ENCODE measurements around the gene CLDN16.

Gene CLDN16

DNA sequence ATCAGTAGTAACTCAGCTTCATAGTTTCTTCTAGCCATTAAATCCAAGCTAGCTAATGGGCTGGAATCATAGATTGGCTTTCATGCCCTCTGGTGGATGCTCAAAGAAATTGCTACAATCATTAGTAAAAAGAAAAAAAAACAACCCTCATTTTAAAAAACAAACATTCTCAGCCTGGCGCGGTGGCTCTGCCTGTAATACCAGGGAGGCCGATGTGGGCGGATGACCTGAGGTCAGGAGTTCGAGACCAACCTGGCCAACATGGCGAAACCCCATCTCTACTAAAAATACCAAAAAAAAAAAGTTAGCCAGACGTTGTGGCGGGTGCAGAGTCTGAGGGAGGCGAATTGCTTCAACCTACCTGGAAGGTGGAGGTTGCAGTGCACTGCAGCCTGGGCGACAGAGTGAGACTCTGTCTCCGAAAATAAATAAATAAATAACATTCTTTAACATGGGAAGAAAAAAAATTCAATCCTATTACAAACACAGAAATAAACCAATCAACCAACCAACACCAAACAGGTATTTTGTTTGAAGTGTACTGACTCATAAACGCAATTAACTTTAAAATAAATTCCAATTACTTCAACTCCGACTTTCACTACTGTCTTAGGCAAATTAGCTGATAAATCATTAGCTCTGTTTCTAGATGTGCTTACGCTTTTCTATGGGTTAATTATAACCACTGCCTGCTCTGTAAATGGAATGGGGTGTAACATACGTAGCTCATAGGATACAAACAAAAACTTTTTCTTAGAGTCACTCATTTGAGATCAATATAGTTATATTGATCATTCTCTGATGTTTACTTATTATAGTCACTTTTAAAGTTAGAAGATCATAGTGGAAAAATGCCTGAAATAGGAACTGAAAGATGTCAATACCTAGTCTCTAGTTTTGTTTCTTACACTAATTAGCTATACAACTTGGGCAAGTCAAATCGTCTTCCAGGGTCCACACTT lies 36.8 kb downstream of the CLDN16 start:
- DNase-seq (ENCODE audit: low spot score), result peak; percentile 42
- TF ChIP-seq, protein P1, sequence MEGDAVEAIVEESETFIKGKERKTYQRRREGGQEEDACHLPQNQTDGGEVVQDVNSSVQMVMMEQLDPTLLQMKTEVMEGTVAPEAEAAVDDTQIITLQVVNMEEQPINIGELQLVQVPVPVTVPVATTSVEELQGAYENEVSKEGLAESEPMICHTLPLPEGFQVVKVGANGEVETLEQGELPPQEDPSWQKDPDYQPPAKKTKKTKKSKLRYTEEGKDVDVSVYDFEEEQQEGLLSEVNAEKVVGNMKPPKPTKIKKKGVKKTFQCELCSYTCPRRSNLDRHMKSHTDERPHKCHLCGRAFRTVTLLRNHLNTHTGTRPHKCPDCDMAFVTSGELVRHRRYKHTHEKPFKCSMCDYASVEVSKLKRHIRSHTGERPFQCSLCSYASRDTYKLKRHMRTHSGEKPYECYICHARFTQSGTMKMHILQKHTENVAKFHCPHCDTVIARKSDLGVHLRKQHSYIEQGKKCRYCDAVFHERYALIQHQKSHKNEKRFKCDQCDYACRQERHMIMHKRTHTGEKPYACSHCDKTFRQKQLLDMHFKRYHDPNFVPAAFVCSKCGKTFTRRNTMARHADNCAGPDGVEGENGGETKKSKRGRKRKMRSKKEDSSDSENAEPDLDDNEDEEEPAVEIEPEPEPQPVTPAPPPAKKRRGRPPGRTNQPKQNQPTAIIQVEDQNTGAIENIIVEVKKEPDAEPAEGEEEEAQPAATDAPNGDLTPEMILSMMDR (IDR thresholded peaks at IDR 0.05; ENCODE audit: extremely low read depth, missing control alignments), result peak; percentile 33

DNA sequence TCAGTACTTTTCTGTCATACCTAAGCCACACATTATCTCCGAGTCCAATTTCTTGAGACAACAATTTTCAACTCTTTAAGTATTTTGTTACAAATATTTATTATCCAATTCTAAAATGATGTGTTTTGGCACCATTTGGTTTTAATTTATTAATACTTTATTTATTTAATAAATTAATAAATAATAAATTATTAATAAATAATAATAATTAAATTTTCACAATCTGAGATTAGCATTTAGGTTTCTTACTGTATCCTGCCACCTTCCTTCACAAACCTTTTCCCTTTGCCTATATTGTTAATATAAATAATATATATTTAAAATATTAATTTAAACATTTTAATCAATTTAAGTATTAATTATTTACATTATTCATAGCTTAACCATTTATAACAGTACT lies 37.9 kb downstream of the CLDN16 start:
- DNase-seq (ENCODE audit: low spot score), result no peak
- TF ChIP-seq, protein P1 (IDR thresholded peaks at IDR 0.05; ENCODE audit: extremely low read depth, missing control alignments), result no peak

DNA sequence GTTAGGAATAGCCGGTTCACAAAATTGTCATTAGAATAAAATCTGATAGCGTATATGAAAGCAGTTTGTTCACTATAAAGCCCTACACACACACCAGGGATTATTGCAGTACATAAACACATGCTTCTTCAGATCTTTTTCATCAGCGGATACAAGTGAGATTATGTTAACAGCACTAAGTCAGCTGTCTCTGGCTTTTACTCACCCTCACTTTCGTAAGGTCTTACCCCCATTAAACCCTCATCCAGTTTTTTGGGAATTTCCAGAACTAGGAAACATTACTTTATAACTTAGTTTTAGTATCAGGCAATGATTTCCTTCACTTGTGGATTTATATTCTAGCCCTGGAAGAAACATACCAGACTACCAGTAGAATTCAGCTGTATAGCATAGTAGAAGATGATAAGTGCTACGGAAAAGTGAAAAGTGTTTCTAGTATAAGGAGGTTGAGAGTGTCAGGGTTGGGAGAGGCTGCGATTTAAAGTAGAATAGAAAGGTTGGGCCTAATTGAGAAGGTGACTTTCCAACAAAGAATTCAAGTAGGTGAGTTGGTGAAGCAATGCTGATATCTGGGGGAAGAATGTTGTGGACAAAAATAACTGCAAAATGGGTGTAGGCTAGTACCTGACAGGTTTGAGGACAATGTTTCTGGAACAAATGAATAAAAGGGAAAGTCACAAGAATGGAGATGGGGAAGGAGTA lies 39.0 kb downstream of the CLDN16 start:
- DNase-seq (ENCODE audit: low spot score), result no peak
- TF ChIP-seq, protein P1 (IDR thresholded peaks at IDR 0.05; ENCODE audit: extremely low read depth, missing control alignments), result no peak

DNA sequence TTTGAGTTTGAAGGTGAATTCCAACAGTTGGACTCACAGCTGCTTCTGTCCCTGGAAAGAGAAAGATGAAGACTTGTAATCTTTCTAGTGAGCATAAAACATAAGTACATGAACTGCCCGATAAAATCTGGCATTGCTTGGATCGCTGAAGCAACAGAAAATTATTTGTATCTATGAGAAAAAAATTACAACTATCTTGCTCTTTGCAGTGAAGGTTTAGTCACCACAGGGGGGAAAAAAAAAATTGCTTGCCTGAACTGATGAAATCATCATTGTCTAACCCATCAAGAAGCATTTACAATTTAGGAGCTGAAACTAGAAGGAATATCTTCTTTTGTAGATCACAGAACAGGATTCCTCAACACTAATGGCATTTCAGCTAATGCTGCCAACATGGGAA lies 41.7 kb downstream of the CLDN16 start:
- TF ChIP-seq, protein P1 (IDR thresholded peaks at IDR 0.05; ENCODE audit: extremely low read depth, missing control alignments), result no peak
- DNase-seq (ENCODE audit: low spot score), result no peak

DNA sequence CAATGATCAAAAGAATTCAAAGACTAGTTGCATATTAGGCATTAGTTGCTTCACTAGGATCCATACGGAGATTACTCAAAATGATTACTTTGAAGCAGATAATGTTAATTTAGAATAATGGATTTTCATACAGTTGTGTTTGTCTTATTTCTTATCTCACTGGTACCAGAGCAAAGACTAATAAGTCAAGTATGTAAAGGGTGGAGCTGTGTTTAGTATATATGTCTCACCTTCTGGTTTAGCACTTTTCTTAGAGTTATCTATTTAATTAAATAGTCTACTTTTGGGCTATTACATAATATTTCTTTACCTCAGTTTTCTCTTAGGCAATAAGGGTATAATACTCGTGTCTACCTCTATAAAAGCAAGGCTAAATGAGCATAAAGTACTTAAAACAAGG lies 42.9 kb downstream of the CLDN16 start:
- TF ChIP-seq, protein P1 (IDR thresholded peaks at IDR 0.05; ENCODE audit: extremely low read depth, missing control alignments), result no peak
- DNase-seq (ENCODE audit: low spot score), result no peak

DNA sequence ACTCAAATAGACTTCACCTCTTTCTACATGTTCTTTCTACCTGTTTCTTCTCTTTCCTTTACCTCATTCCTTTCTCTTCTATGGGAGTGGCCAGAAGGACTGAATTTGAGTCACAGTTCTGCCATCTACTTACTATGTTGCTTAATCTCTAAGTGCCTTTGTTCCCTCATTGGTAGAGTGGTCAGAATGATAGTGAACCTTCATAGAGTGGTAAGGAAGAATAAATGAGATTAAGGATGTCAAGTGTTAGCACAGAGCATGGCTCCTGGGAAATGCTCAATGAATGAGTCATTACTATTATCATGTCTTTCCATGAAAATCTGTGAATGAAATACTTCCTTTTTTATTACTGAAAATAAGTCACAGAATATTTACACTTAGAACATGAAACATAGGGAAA lies 44.3 kb downstream of the CLDN16 start:
- TF ChIP-seq, protein P1 (IDR thresholded peaks at IDR 0.05; ENCODE audit: extremely low read depth, missing control alignments), result no peak
- DNase-seq (ENCODE audit: low spot score), result no peak

DNA sequence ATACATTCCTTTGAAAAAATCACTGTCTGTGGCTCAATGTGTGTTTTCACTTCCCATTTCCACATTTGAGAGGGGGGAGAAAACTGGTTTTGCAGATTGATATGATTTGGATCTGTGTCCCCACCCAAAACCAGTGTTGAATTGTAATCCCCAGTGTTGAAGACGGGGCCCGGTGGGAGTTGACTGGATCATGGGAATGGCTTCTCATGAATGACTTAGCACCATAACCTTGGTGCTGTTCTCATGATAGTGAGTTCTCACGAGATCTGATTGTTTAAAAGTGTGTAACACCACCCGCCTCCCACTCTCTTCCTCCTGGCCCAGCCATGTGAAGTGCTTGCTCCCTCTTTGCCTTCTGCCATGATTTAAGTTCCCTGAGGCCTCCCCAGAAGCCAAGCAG lies 45.7 kb downstream of the CLDN16 start:
- DNase-seq (ENCODE audit: low spot score), result no peak
- TF ChIP-seq, protein P1 (IDR thresholded peaks at IDR 0.05; ENCODE audit: extremely low read depth, missing control alignments), result no peak
